Duodenal mucosa (tissue), 2 donors: ENCODE data around the gene GPC3.

Source experiments
- H3K27ac ChIP-seq: one replicate; pipeline ENCODE4 v1.7.0; 2013; ENCODE audit warnings: low read depth, low read length
- H3K27me3 ChIP-seq, 2 donors: one replicate each; pipeline ENCODE4 v1.7.0; 2013; ENCODE audit warnings: low read length in 2 of 2, control low read depth in 1 of 2; ENCODE audit not compliant: insufficient read depth in 2 of 2, control insufficient read depth in 1 of 2
- H3K36me3 ChIP-seq, 2 donors: one replicate each; pipeline ENCODE4 v1.7.0; 2013; ENCODE audit warnings: low read length in 2 of 2, control low read depth in 1 of 2; ENCODE audit not compliant: insufficient read depth in 2 of 2, control insufficient read depth in 1 of 2
- H3K4me1 ChIP-seq, 2 donors: one replicate each; pipeline ENCODE4 v1.7.0; 2013; ENCODE audit warnings: low read length in 2 of 2, control low read depth in 1 of 2; ENCODE audit not compliant: insufficient read depth in 2 of 2, control insufficient read depth in 1 of 2
- H3K4me3 ChIP-seq, 2 donors: one replicate each; pipeline ENCODE4 v1.7.0; 2013; ENCODE audit warnings: low read length in 2 of 2, low read depth in 1 of 2
- H3K9ac ChIP-seq, 2 donors: one replicate each; pipeline ENCODE4 v1.7.0; 2013; ENCODE audit warnings: low read length in 2 of 2, low read depth in 1 of 2
- H3K9me3 ChIP-seq, 2 donors: one replicate each; pipeline ENCODE4 v1.7.0; 2013; ENCODE audit warnings: low read length in 2 of 2, control low read depth in 1 of 2; ENCODE audit not compliant: control insufficient read depth in 1 of 2

GPC3 gene

GRCh38 chrX:133674726-133675470, 310.5 kb downstream of the GPC3 start:
- no peaks in the 10 kb centered on the region for H3K9me3 ChIP-seq
- no peak overlapping the region for H3K4me3 ChIP-seq
- H3K9ac ChIP-seq: no peak overlapping the region
- H3K27me3 ChIP-seq: no peaks in the 10 kb centered on the region
- H3K27ac ChIP-seq: peak overlapping the region; percentile 42
- no peaks in the 10 kb centered on the region for H3K36me3 ChIP-seq
- peaks cover 8 to 18% of the 10 kb centered on the region in 2 donors for H3K4me1 ChIP-seq

DNA sequence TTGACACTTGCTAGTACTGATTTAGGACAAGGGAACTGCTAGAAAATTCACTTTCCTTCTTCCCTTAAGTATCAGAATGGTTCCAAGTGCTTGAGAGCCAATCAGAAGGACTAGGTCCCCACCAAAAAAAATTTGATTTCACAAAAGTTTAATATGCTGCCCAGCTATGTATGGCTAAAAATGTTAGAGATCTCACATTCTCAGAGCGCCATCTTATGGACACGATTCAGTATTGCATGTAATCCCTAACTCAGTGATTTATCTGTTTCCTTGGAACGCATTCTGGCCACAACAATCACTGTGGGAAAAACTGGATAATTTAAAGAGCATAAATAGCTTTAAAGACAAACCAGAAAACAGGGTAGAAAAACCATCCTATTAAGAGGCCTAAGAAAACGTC, 315.0 kb downstream of the GPC3 start:
- Histone ChIP-seq H3K4me3 (no peak overlapping the region), H3K9ac (no peak overlapping the region), H3K27me3 (no peaks in the 10 kb centered on the region), H3K9me3 (no peaks in the 10 kb centered on the region), H3K36me3 (no peaks in the 10 kb centered on the region), H3K4me1 (peaks cover 0 to 11% of the 10 kb centered on the region in 2 donors), H3K27ac (no peak overlapping the region)

DNA sequence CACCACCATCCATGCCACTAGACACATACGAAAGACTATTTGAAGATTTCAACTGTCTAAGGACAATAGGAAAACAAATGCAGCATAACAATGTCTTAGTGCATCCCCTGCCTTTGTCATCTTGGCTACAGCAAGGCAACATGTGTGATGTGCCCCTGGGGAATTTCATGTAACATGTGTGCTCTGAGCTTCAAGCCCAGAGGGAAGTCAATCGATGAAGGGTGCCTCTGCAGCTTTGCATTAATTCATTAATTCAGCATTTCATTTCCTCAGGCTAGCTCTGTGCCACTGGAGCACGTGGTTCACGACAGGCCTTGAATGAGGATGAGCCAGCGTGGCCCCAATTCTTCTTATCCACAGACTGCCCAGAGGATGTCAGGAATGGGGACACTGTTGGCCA, 316.2 kb downstream of the GPC3 start:
- Histone ChIP-seq H3K9ac (no peak overlapping the region), H3K27me3 (no peaks in the 10 kb centered on the region), H3K9me3 (no peaks in the 10 kb centered on the region), H3K27ac (no peak overlapping the region), H3K4me1 (peaks cover 0 to under 1% of the 10 kb centered on the region in 2 donors), H3K36me3 (no peaks in the 10 kb centered on the region), H3K4me3 (no peak overlapping the region)

DNA sequence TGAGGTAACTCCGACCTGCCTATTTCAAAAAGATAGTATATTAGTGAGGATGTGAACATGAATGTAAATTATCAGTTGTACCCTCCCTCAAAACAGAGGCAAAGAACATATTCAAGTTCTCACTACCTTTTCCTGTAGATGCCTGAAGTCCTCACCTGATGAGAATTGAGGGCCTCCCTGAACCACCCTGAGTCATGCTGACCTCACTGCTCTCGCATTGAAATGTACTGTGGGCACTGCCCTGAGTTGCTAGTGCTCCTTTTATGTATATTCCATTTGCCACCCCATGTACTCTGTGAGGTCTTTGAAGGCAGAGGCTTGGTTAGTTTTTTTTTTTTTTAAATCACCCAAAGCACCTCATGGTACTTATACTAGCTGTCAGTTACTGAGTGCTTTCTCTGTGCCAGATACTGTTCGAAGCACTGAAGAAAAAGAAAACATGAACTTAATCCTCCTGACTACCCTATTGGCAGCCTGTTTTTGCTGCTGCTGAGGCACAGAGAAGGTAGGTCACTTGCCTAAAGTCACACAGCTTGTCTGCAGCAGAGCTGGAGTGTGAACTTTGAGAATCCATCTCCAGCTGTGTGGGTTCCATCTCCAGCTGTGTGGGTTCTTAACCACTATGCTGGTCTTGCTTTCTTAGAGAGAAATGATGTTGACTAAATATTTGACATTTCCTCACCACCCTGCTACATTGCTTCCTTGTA, 317.0 kb downstream of the GPC3 start:
- H3K4me3 ChIP-seq: no peak overlapping the region
- H3K9me3 ChIP-seq: no peaks in the 10 kb centered on the region
- no peak overlapping the region for H3K27ac ChIP-seq
- no peaks in the 10 kb centered on the region for H3K4me1 ChIP-seq
- no peak overlapping the region for H3K9ac ChIP-seq
- no peaks in the 10 kb centered on the region for H3K27me3 ChIP-seq
- no peaks in the 10 kb centered on the region for H3K36me3 ChIP-seq

- Histone ChIP-seq H3K4me1 (no peaks in the 10 kb centered on the region), H3K27ac (no peak overlapping the region), H3K36me3 (no peaks in the 10 kb centered on the region), H3K9me3 (no peaks in the 10 kb centered on the region), H3K4me3 (no peak overlapping the region), H3K9ac (no peak overlapping the region), H3K27me3 (no peaks in the 10 kb centered on the region)
Observed at GRCh38 chrX:133666256-133666655, 319.1 kb downstream of the GPC3 start.

- Histone ChIP-seq H3K9me3 (no peaks in the 10 kb centered on the region), H3K36me3 (no peaks in the 10 kb centered on the region), H3K4me3 (no peak overlapping the region), H3K27ac (no peak overlapping the region), H3K9ac (no peak overlapping the region), H3K4me1 (no peaks in the 10 kb centered on the region), H3K27me3 (no peaks in the 10 kb centered on the region)
Observed at GRCh38 chrX:133661962-133662839, 323.2 kb downstream of the GPC3 start.

DNA sequence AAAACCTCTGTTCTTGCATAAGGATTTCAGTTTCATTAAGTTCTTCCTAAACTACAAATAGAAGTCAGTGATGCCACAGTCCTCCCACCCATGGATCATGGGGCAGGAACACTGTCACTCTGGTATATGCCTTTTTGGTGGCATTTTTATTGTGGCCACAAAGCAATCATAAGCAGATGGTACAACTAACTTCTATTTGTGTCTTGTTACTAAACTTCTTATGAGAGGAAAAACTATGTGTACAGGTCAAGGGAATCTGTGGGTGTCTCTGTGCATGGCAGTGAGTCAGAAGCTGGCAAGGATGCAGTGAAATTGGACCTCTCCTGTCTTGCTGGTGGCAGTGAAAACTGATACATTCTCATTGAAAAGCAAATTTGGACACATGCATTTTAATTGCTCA, 325.1 kb downstream of the GPC3 start:
- Histone ChIP-seq H3K4me3 (no peak overlapping the region), H3K36me3 (no peaks in the 10 kb centered on the region), H3K27ac (no peak overlapping the region), H3K9me3 (no peaks in the 10 kb centered on the region), H3K4me1 (no peaks in the 10 kb centered on the region), H3K9ac (no peak overlapping the region), H3K27me3 (no peaks in the 10 kb centered on the region)

- H3K27me3 ChIP-seq: no peaks in the 10 kb centered on the region
- H3K4me1 ChIP-seq: no peaks in the 10 kb centered on the region
- H3K9me3 ChIP-seq: no peaks in the 10 kb centered on the region
- no peak overlapping the region for H3K27ac ChIP-seq
- no peak overlapping the region for H3K9ac ChIP-seq
- no peaks in the 10 kb centered on the region for H3K36me3 ChIP-seq
- H3K4me3 ChIP-seq: no peak overlapping the region
Observed at GRCh38 chrX:133658293-133658911, 327.0 kb downstream of the GPC3 start.

DNA sequence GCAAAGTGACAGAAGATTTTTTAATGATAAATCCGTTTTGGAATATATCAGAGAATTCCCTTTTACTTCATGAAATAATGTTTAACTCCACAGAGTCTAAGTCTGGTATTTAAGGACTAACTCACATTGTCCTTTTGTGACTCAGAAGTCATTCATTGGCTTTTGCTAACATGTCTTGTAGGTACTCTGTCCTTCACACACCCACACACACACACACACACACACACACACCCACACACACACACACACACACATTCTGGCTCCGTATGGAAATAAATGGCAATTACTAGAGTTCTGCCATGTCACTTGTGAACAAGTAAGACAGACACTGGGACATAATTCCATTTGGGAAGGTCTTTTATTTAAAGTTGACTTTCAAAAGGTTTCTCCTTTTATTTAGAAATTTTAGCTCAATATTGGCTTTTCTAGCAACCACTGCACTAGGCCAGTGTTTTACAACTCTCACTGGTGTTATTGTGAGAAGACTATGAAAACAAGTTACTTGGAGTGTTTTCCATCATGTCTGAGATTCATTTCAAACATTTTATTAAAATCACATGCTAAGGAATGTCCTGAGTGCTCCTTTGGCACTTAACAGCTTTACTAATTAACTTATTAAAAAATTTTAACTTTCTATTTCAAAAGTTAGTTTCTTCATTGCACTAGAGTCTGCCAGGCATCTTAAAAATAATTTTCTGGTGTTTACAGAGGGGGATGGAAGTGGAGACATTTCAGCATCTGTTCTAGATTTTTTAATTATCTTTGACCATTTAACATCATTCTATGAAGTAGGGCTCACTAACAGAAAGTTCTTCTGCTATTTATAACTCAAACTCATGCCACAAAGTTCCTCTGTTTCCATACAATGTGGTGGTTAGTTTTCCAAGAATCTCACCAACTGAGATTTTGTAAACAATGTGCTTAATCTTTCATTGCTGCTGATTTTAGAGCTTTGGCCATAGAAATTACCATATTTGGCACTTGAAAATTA, 329.8 kb downstream of the GPC3 start:
- H3K27me3 ChIP-seq: no peaks in the 10 kb centered on the region
- H3K4me1 ChIP-seq: no peaks in the 10 kb centered on the region
- no peak overlapping the region for H3K4me3 ChIP-seq
- no peaks in the 10 kb centered on the region for H3K36me3 ChIP-seq
- H3K9me3 ChIP-seq: no peaks in the 10 kb centered on the region
- H3K9ac ChIP-seq: no peak overlapping the region
- H3K27ac ChIP-seq: no peak overlapping the region
